ENCODE data around the gene CSKMT.

- TF ChIP-seq CTCF (IDR thresholded peaks at IDR 0.05 in 2 of 3, conservative IDR thresholded peaks at IDR 0.05 in 1 of 3; ENCODE audit: borderline replicate concordance in 1 of 3, insufficient read depth in 1 of 3, low read depth in 2 of 3, low read length in 2 of 3) (no peak), EZH2 (IDR thresholded peaks at IDR 0.05) (no peak), POLR2AphosphoS5 (IDR thresholded peaks at IDR 0.05; ENCODE audit: low read depth, low read length) (no peak)
Measured at GRCh38 chr11:62671236-62671607, 6.1 kb downstream of the CSKMT start.

Measured in HCT116 (cell line).